ENCODE data around the gene RHCE. TPM values are rescaled to one million over a fixed set of nuclear protein-coding genes. Genes with fewer than 3 reads are reported as not detected.
A peak's percentile ranks its signal among the peaks of the same experiment; 100 is the strongest.

Gene RHCE
- total and polyA plus RNA-seq, 4 donors: 0.42 to 89.9 (median 0.69) TPM

DNA sequence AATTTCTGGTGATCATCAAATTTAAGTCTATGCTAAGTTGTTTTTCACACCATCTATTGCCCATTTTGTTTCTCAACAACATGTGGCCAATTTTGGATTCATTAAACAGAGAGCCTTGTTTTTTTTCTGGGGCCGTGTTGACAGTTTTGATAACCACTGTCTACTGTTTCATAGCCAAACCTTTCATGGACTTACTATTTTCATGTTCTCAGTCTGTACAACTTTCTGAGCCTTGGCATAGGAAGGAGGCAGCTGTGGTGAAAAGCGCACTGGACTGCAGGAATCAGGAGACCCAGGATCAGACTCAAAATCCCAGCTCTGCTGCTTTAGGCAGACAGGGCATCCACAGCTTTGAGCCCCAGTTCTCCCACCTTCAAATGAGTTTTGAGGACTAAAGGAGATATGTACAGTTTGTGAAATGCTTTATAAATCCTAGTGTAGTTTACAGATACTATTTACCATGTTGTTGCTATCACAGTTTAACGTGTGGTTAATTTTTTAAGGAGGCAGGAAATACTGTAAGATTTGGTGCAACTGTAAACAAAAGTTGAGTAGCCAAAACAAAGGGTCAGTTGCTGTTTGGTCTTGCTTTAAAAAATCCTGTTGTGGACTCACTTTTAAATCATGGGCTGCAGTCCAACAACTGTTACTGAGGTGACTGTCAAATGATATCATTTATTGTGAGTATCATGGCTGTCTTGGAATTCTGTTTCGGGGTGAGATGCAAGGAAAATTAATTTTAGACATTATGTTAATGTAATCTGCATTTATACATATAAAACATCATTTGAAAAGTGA, 13.0 kb upstream of the RHCE start (continued):
- TF ChIP-seq FOXA1 (IDR thresholded peaks at IDR 0.05) (no peak), ATF3 (IDR thresholded peaks at IDR 0.05) (no peak), SP1 (IDR thresholded peaks at IDR 0.05) (no peak), REST (IDR thresholded peaks at IDR 0.05) (no peak)
- TF ChIP-seq, protein P1, sequence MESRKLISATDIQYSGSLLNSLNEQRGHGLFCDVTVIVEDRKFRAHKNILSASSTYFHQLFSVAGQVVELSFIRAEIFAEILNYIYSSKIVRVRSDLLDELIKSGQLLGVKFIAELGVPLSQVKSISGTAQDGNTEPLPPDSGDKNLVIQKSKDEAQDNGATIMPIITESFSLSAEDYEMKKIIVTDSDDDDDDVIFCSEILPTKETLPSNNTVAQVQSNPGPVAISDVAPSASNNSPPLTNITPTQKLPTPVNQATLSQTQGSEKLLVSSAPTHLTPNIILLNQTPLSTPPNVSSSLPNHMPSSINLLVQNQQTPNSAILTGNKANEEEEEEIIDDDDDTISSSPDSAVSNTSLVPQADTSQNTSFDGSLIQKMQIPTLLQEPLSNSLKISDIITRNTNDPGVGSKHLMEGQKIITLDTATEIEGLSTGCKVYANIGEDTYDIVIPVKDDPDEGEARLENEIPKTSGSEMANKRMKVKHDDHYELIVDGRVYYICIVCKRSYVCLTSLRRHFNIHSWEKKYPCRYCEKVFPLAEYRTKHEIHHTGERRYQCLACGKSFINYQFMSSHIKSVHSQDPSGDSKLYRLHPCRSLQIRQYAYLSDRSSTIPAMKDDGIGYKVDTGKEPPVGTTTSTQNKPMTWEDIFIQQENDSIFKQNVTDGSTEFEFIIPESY (IDR thresholded peaks at IDR 0.05): no peak

DNA sequence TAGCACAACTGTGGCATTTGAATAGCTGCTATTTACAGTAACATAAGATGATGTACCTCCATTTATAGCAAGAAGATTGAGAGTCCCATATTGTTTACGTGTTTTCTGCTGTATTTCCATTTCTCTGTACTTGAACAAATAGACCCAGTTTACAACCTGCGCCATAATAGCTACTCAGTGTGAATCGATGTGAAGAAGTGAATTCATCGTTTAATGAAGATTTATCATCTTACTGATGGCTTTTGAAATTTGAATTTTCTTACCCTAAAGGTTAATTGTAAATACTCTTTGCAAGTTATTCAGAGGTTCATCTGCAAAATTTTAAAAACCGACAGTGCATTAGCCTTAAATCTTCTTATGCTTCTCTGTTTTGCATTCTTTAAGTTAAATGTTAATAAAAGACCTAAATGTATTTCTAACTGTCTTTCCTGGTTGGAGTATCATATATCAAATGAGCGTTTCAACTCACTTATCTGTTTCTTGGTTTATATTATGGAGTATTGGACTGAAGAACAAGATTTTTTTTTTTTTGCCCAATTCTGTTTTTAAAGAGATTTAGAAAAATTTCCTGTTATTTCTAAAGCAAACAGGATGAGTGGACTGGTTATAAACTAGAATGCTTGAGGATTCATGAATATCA, 12.2 kb upstream of the RHCE start:
- Histone ChIP-seq H3K9me3 (ENCODE audit: control insufficient read depth in 4 of 4, low read length in 3 of 4) (no peaks in the 10 kb centered on the region), H3K27ac (ENCODE audit: low read depth in 1 of 2, low read length in 2 of 2) (peak overlapping the region; percentile 53 to 91), H3K9ac (ENCODE audit: low read depth in 1 of 2, low read length in 2 of 2) (peak overlapping the region; percentile 15 to 95), H3K4me3 (ENCODE audit: low read depth in 1 of 3, low read length in 3 of 3) (peak overlapping the region in 2 of 3 donors; percentile 89 to 99), H3K4me1 (ENCODE audit: control insufficient read depth in 4 of 4, insufficient read depth in 4 of 4, low read length in 3 of 4) (peaks cover 5 to 58% (median 42%) of the 10 kb centered on the region in 4 donors), H3K36me3 (ENCODE audit: control insufficient read depth in 4 of 4, insufficient read depth in 3 of 4, low read depth in 1 of 4, low read length in 3 of 4) (no peaks in the 10 kb centered on the region), H3K27me3 (ENCODE audit: control insufficient read depth in 4 of 4, insufficient read depth in 4 of 4, low read length in 3 of 4) (no peaks in the 10 kb centered on the region)
- WGBS: 60% methylated on average over 6 of the region's 6 CpGs
- no peak for DNase-seq (ENCODE audit: low spot score)
- no peak for TF ChIP-seq TAF1 (conservative IDR thresholded peaks at IDR 0.05)
- no peak for TF ChIP-seq HNF4A (conservative IDR thresholded peaks at IDR 0.05)
- TF ChIP-seq NR2F2 (IDR thresholded peaks at IDR 0.05): no peak
- TF ChIP-seq JUND (IDR thresholded peaks at IDR 0.05): no peak
- TF ChIP-seq ATF3 (IDR thresholded peaks at IDR 0.05): no peak
- TF ChIP-seq, protein P1 (IDR thresholded peaks at IDR 0.05): no peak
- no peak for TF ChIP-seq YY1 (IDR thresholded peaks at IDR 0.05)
- no peak for TF ChIP-seq FOXA1 (IDR thresholded peaks at IDR 0.05)
- TF ChIP-seq, protein P2, sequence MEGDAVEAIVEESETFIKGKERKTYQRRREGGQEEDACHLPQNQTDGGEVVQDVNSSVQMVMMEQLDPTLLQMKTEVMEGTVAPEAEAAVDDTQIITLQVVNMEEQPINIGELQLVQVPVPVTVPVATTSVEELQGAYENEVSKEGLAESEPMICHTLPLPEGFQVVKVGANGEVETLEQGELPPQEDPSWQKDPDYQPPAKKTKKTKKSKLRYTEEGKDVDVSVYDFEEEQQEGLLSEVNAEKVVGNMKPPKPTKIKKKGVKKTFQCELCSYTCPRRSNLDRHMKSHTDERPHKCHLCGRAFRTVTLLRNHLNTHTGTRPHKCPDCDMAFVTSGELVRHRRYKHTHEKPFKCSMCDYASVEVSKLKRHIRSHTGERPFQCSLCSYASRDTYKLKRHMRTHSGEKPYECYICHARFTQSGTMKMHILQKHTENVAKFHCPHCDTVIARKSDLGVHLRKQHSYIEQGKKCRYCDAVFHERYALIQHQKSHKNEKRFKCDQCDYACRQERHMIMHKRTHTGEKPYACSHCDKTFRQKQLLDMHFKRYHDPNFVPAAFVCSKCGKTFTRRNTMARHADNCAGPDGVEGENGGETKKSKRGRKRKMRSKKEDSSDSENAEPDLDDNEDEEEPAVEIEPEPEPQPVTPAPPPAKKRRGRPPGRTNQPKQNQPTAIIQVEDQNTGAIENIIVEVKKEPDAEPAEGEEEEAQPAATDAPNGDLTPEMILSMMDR (IDR thresholded peaks at IDR 0.05; ENCODE audit: low read depth, low read length, missing input control): no peak
- no peak for TF ChIP-seq RAD21 (IDR thresholded peaks at IDR 0.05)
- TF ChIP-seq GABPA (IDR thresholded peaks at IDR 0.05 in 1 of 2, conservative IDR thresholded peaks at IDR 0.05 in 1 of 2): no peak

Data from liver (tissue), 9 donors.